GM23338 (cell line): ENCODE results near the gene IKZF1.

Experiments used
- CREB1 ChIP-seq: fragments of 250-450 bp; sonication (Bioruptor Pico); IDR thresholded peaks from 2 replicates; pipeline ENCODE4 v1.5.0; 2020; ENCODE audit warnings: low read depth, mild to moderate bottlenecking, moderate library complexity
- CTCF ChIP-seq, 2 experiments: fragments of 200-600 bp in 1 of 2; sonication (generic) in 1 of 2; conservative IDR thresholded peaks; 2 replicates each; pipeline versions ENCODE4 v1.5.1 to v1.6.1; 2016 to 2017; ENCODE audit warnings: antibody characterized with exemption in 2 of 2, low read depth in 2 of 2, mild to moderate bottlenecking in 2 of 2, moderate library complexity in 1 of 2
- ETS1 ChIP-seq: IDR thresholded peaks from 2 replicates; pipeline ENCODE4 v1.6.1; 2016; ENCODE audit warnings: antibody characterized with exemption
- EZH2 ChIP-seq: fragments of 200-600 bp; sonication (generic); IDR thresholded peaks from one replicate; pipeline ENCODE4 v1.8.0; 2017; ENCODE audit warnings: antibody characterized with exemption, mild to moderate bottlenecking, low read depth; ENCODE audit not compliant: unreplicated experiment
- EZH2phosphoT487 ChIP-seq: fragments of 200-600 bp; sonication (generic); IDR thresholded peaks from one replicate; pipeline ENCODE4 v1.8.1; 2018; ENCODE audit warnings: antibody characterized with exemption; ENCODE audit not compliant: unreplicated experiment
- JUNB ChIP-seq: IDR thresholded peaks from one replicate; pipeline ENCODE4 v1.6.1; 2016; ENCODE audit warnings: antibody characterized with exemption; ENCODE audit not compliant: unreplicated experiment
- NANOG ChIP-seq: IDR thresholded peaks from 2 replicates; pipeline ENCODE4 v1.6.1; 2016; ENCODE audit warnings: antibody characterized with exemption, borderline replicate concordance
- POLR2AphosphoS5 ChIP-seq: IDR thresholded peaks from 2 replicates; pipeline ENCODE4 v1.6.1; 2016; ENCODE audit warnings: antibody characterized with exemption, low read depth
- REST ChIP-seq: IDR thresholded peaks from one replicate; pipeline ENCODE4 v1.6.1; 2018; ENCODE audit warnings: antibody characterized with exemption; ENCODE audit not compliant: unreplicated experiment
- STAT1 ChIP-seq: IDR thresholded peaks from one replicate; pipeline ENCODE4 v1.6.1; 2016; ENCODE audit warnings: antibody characterized with exemption; ENCODE audit not compliant: unreplicated experiment
- ZNF114 ChIP-seq: fragments of 250-450 bp; sonication (Bioruptor Pico); IDR thresholded peaks from 2 replicates; pipeline ENCODE4 v1.5.0; 2020; ENCODE audit warnings: mild to moderate bottlenecking, moderate library complexity
- ZNF462 ChIP-seq: fragments of 250-450 bp; sonication (Bioruptor Pico); IDR thresholded peaks from 2 replicates; pipeline ENCODE4 v1.5.0; 2020; ENCODE audit warnings: mild to moderate bottlenecking, moderate library complexity

- TF ChIP-seq EZH2phosphoT487 (no peak), CTCF (conservative IDR thresholded peaks at IDR 0.05; ENCODE audit: low read depth in 2 of 2) (peak; percentile 22 to 38; a peak in 3 of 4 replicates), POLR2AphosphoS5 (no peak), EZH2 (no peak), REST (no peak), STAT1 (no peak), CREB1 (no peak), JUNB (no peak), ETS1 (no peak), NANOG (no peak), ZNF462 (no peak), ZNF114 (no peak)
Measured at GRCh38 chr7:50404392-50404791, 99.9 kb downstream of the IKZF1 start.
